AG10803 (cell line): ENCODE measurements around the gene ASCC1.

Experiments
- DNase-seq: peaks from one replicate; pipeline ENCODE4 v3.0.0; 2010; ENCODE audit warnings: low read depth
- H3K4me3 ChIP-seq: 2 replicates; pipeline ENCODE4 v1.5.1; 2011; ENCODE audit warnings: mild to moderate bottlenecking, low read length, control low read depth
- TF ChIP-seq, protein P1 (sequence below): conservative IDR thresholded peaks from 2 replicates; pipeline ENCODE4 v1.5.1; 2011; ENCODE audit warnings: mild to moderate bottlenecking, low read length, control low read depth, inconsistent platforms

ASCC1 gene

DNA sequence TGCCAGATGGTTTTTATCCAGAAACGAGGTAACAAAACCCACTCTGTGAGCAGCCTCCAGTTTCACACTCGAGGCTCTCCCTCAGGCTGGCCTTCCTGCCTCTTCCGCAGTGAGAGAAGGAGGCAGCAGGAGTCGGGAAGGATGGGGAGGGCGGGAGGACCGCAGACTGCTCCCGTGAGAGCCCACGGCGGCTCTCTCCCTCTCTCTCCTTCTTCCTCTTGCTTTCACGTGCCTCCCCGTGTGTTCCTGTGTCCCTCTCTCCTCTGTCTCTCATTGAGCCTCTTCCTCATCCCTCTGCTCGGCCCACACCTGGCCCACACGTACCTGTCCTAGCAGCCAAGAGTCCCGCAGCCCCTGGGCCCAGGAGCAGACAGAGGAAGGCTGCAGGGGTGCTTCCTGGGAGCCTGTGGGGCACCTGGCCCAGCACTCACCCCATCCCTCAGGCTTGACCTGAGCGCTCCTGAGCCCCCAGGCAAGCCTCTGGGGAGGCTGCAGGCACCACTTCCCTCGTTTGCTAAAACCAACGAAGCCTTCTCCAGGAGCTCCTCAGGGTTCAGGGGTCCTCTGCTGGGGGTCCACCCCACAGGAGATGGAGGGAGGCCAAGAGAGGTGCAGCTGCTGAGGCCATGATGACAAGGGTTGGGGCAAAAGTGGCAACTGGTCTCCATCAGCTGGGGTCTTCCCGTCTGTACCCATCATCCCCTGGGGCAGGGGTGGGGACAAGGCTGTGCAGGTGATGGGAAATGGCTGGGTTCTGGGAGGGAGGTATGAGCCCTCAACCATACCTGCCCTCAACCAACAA is 141.3 kb downstream of the ASCC1 start:
- H3K4me3 ChIP-seq, result no peak overlapping the region
- DNase-seq, result no peak
- TF ChIP-seq, protein P1, sequence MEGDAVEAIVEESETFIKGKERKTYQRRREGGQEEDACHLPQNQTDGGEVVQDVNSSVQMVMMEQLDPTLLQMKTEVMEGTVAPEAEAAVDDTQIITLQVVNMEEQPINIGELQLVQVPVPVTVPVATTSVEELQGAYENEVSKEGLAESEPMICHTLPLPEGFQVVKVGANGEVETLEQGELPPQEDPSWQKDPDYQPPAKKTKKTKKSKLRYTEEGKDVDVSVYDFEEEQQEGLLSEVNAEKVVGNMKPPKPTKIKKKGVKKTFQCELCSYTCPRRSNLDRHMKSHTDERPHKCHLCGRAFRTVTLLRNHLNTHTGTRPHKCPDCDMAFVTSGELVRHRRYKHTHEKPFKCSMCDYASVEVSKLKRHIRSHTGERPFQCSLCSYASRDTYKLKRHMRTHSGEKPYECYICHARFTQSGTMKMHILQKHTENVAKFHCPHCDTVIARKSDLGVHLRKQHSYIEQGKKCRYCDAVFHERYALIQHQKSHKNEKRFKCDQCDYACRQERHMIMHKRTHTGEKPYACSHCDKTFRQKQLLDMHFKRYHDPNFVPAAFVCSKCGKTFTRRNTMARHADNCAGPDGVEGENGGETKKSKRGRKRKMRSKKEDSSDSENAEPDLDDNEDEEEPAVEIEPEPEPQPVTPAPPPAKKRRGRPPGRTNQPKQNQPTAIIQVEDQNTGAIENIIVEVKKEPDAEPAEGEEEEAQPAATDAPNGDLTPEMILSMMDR, result no peak

DNA sequence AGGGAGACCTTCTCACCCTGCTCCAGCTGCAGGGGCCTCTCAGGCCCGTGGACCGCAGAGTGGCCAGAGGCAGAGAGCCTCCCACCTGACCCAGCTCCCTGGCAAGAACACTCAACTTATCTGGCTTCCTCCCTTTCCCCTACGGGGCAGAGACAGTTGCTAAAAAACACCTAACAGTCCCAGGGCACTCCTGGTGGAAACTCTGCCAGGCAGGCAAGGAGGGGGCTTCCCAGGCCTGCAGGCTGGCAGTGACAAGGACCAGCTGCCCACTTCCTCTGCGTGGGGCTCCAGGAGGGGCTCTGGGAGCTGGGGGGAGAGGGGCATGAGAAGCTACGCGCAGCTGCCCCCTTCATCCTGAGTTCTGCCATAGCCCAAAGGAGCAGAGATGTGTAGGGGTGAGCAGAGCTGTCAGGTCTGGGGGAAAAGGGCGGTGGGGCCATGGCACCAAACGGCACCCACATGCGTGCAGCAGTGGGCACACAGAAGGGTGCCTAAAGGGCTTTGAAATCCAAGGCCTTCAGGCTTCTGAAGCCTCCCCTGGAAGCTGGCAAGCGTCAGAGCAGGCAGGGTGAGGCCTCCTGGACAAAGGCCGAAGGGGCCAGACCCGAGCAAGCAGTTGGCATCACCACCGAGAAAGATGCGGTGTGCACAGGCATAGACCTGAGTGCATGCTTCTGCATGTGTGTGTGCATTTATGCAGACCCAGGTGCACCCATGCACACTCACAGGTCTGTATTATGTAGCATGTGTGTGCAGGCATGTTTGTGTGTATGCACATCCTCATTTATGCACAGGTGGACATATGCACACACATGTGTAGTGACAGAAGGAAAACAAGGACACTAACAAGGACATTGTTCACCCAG is 142.1 kb downstream of the ASCC1 start:
- TF ChIP-seq, protein P1, result no peak
- no peak overlapping the region for H3K4me3 ChIP-seq
- no peak for DNase-seq

DNA sequence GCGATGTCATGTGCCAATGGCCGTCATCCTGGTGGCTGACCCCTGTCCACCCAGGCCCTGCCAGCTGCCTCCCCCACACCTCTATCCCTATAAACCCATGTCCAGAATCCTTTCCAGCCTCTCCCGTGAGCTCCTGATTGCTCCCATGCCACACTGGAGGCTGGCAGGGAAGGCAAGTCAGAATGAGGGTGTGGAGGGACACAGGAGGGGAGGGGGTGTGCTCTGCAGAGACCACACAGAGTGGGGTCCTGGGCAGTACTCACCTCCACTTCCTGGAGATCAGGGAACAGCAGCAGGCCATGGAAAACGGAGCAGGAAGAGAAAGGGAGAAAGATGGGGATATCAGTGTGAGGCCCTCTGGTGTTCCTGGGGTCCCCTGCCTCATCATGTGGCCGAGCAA is 143.4 kb downstream of the ASCC1 start:
- no peak for DNase-seq
- no peak overlapping the region for H3K4me3 ChIP-seq
- TF ChIP-seq, protein P1, result no peak

DNA sequence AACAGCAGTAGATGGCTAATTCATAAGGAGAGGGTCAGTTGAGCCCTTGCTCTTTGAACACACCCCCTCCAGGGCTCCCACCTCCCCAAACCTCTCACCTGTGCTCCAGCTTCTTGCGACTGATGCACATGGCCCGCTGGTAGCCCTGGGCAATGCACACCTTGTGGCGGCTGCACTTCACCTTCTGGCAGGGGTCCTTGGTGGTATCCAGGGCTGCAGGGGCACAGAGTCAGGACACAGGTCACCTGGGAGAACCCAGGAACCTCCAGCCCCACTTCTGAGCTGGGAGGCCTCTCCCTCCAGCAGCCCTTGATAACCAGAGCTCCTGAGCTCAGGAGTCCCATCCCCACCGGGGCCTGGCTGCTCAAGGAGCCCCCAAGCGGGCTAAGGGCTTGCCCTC is 144.0 kb downstream of the ASCC1 start:
- no peak for DNase-seq
- no peak overlapping the region for H3K4me3 ChIP-seq
- TF ChIP-seq, protein P1, result no peak

DNA sequence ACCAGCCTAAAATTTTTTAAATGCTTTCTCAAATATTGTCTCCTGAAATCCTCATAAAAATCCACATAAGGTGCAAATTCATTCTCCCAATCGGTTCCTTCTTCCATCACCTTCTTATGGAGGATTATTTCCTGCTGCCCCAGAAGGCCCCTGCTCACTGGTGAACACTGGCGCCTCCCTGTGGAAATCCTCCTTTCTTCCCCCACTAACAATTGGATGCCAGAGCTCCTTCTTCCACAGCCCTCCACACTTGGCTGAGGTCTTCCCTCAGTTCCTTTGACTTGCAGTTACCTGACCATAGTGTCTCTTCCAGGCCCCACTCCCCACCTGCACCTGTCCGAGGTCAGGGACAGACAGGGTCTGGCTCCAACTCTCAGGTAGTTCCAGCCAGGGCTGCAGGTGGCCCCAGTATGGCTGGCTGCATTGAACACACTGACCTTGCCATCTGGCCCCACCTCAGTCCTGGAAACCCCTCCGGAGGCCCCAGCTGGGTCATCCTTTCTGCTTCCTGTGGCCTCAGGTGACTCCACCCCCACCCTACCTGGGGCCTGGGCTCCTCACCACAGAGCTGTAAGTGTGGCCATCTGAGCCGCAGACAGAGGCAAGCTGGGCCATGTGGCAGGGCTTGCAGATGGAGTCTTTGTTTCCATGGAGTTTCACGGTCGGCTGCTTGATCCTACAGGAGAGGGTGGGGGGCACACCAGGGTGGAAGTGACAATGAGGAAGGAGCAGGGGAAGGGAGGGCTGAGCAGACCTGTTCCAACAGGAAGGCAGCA is 146.1 kb downstream of the ASCC1 start:
- TF ChIP-seq, protein P1, result 0 out of 2 replicates have a peak, but pooled peaks have one; percentile 15
- no peak for DNase-seq
- no peak overlapping the region for H3K4me3 ChIP-seq

DNA sequence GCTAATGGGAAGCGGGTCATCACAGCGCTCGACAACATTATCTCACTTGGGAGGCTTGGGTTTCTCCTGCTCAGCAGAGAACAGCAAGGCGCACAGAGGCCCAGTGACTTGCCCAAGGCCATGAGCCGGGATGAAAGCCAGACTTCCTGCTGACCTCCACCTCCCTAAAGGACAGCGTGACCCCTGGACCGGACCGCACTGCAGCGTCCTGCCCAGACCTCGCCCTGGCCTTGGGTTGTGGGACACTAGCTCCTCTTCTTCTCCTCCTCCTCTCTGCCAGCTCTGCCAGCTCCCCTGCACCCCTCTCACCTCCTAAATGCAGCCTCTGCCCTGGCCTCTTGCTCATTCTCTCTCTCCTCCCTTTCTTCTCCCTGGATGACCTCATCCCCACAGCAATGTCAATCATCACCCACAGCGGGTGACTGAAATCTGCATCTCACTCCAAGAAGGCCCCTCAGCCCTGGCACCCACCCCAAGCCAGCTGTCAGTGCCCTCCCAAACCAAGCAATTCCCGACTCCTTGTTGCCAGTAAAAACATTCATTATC is 147.1 kb downstream of the ASCC1 start:
- no peak overlapping the region for H3K4me3 ChIP-seq
- TF ChIP-seq, protein P1, result no peak
- DNase-seq, result no peak
